ENCODE data around the gene SNX21. TPM values are rescaled to one million over a fixed set of nuclear protein-coding genes. Genes with fewer than 3 reads are reported as not detected.

Gene SNX21
- total RNA-seq, 1 donor from 2014 or later: 21.0 TPM

DNA sequence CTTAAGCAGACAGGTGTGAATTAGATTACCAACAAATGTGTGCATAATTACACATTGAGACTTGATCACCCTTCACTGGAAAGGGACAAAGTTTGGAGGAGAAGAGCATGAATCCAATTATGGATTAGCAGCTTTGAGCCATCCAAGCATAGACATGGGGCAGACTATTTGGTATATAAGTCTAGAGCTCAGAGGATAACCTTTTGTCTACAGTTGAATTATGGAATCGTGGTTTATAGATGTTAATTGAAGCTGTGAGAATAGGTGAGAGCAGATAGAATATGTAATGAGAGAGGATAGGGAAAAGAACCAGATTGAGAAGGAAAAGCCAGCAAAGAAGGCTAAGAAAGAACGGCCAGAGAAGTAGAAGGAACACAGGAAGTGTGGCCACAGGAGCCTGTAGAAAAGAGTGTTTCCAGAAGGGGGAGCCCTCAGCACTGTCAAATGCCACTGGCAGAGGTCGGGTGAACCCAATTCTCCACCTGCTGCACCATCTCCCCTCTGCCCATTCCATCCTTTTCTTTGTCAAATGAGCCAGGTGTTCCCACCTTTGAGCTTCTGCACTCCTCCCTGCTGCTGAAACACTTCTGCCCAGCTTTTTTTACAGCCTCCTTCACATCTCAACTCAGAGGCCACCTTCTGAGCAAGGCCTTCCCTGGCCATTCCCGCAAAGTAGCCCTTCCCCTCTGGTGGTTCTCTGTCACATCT lies 34.5 kb upstream of the SNX21 start:
- peaks cover 41% of the 10 kb centered on the region for H3K36me3 Mint-ChIP-seq
- H3K27ac Mint-ChIP-seq: no peak overlapping the region

DNA sequence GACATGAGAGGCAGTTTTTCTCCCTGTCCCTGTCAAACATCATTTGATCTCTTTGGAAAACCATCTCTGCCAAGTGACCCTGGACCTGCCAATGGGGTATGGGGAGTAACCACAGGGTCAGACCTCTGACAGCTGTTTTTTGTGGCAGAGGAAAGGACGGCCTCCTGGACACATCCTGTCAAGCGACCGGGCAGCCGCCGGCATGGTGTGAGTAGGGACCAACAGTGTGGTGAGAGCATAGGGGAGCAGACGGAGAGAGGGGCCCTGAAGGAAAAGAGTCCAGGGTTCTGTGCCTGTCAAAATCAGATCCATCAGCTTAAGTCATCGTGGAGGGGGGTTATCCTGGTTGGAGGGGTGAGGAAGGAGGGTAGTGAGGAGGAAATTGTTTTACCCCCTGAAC lies 31.7 kb upstream of the SNX21 start:
- no peak for DNase-seq (ENCODE audit: low spot score in 2 of 2, unreplicated experiment in 2 of 2)
- Mint-ChIP-seq H3K27me3 (ENCODE audit: low read depth) (no peaks in the 10 kb centered on the region), H3K36me3 (peaks cover 34% of the 10 kb centered on the region), H3K4me1 (no peaks in the 10 kb centered on the region), H3K4me3 (no peak overlapping the region), H3K27ac (no peak overlapping the region), H3K9me3 (no peaks in the 10 kb centered on the region)
- TF ChIP-seq, protein P1, sequence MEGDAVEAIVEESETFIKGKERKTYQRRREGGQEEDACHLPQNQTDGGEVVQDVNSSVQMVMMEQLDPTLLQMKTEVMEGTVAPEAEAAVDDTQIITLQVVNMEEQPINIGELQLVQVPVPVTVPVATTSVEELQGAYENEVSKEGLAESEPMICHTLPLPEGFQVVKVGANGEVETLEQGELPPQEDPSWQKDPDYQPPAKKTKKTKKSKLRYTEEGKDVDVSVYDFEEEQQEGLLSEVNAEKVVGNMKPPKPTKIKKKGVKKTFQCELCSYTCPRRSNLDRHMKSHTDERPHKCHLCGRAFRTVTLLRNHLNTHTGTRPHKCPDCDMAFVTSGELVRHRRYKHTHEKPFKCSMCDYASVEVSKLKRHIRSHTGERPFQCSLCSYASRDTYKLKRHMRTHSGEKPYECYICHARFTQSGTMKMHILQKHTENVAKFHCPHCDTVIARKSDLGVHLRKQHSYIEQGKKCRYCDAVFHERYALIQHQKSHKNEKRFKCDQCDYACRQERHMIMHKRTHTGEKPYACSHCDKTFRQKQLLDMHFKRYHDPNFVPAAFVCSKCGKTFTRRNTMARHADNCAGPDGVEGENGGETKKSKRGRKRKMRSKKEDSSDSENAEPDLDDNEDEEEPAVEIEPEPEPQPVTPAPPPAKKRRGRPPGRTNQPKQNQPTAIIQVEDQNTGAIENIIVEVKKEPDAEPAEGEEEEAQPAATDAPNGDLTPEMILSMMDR (IDR thresholded peaks at IDR 0.05; ENCODE audit: unreplicated experiment): no peak

More for the DNA sequence above, 34.5 kb upstream of the SNX21 start:
- Mint-ChIP-seq H3K9me3 (no peaks in the 10 kb centered on the region), H3K27me3 (ENCODE audit: low read depth) (no peaks in the 10 kb centered on the region), H3K4me1 (no peaks in the 10 kb centered on the region), H3K4me3 (no peak overlapping the region)
- TF ChIP-seq, protein P1 (IDR thresholded peaks at IDR 0.05; ENCODE audit: unreplicated experiment): no peak
- no peak for DNase-seq (ENCODE audit: low spot score in 2 of 2, unreplicated experiment in 2 of 2)

DNA sequence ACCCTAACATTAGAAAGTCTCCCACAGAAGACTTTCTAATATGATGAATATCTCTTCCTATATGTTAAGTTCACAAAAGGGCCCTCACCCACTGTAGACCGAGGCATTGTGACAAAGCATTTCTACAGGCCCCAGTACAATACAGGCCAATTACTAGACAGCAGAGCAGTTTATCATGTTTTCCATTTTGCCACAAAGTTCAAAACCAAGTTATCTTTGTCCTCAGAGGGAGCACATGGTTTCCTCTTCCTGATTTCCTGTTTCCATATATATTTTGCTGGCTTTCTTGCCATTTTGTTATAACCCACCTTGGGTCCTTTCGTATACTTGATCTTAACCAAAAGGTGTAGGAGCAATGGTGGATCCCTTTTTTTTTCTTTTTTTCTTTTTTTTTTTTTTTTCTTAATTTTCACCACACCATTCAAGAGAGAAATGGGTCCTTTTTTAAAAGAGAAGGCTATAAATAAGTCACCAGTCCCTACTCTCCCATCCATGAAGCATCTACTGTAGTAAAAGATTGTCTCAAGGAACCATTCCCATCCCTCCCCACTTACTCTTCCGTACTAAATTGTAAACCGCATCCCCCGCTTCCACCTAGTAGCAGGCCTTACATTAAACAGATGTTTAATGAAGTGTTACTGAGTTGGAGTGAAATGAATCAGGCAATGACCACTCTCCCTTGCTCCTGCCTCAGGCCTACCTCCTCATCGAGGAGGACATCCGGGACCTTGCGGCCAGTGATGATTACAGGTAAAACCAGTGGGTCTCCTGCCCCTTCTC lies 23.2 kb upstream of the SNX21 start:
- H3K4me1 Mint-ChIP-seq: peaks cover 11% of the 10 kb centered on the region
- no peak for DNase-seq (ENCODE audit: low spot score in 2 of 2, unreplicated experiment in 2 of 2)
- no peak overlapping the region for H3K4me3 Mint-ChIP-seq
- TF ChIP-seq, protein P1 (IDR thresholded peaks at IDR 0.05; ENCODE audit: unreplicated experiment): no peak
- no peaks in the 10 kb centered on the region for H3K9me3 Mint-ChIP-seq
- peaks cover 25% of the 10 kb centered on the region for H3K36me3 Mint-ChIP-seq
- no peak overlapping the region for H3K27ac Mint-ChIP-seq
- no peaks in the 10 kb centered on the region for H3K27me3 Mint-ChIP-seq (ENCODE audit: low read depth)

DNA sequence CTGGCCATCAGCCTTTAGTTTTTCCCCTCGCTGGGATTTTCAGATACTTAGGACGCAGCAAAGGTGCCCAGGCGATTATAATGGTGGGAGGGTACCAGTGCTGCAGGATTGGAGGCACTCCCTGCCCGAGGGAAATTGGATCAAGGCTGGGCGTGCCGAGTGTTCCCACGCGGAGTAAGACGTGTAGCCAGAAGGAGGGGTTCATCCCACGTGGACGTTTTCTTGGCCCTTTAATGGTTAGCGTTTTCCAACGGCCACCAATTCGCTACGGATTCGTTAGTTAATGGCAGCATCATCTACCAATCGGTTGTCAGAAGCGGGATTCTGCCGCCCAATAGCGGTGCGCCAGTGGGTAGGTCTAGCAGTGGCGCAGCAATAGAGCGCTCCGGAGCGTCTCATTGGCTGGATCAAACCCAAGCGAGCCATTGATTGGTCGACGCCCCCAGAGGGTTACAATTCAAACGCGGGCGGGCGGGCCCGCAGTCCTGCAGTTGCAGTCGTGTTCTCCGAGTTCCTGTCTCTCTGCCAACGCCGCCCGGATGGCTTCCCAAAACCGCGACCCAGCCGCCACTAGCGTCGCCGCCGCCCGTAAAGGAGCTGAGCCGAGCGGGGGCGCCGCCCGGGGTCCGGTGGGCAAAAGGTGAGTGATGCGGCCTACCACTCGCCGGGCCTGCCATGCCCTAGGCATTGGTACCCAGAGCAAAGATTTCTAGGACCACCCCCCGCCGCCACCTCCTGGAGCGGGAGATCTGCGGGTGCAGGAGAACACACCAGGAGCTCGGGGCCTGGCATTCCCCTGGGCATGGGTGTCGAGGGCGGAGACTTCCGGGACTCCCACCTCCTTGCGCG lies 21.2 kb upstream of the SNX21 start, which contains the start of gene UBE2C:
TSS of gene UBE2C (plus strand) at position 488 of the 849 bp plus-strand sequence. CDS start at position 540, 52 bp downstream.
- TF ChIP-seq, protein P1 (IDR thresholded peaks at IDR 0.05; ENCODE audit: unreplicated experiment): no peak
- Mint-ChIP-seq H3K9me3 (no peaks in the 10 kb centered on the region), H3K27me3 (ENCODE audit: low read depth) (no peaks in the 10 kb centered on the region), H3K4me3 (peak within 1 kb of the TSS; percentile 78), H3K27ac (peak within 1 kb of the TSS; percentile 96), H3K36me3 (peaks cover 25% of the 10 kb centered on the region), H3K4me1 (peaks cover 15% of the 10 kb centered on the region)
- peak; percentile 93 to 95 for DNase-seq (ENCODE audit: low spot score in 2 of 2, unreplicated experiment in 2 of 2)

DNA sequence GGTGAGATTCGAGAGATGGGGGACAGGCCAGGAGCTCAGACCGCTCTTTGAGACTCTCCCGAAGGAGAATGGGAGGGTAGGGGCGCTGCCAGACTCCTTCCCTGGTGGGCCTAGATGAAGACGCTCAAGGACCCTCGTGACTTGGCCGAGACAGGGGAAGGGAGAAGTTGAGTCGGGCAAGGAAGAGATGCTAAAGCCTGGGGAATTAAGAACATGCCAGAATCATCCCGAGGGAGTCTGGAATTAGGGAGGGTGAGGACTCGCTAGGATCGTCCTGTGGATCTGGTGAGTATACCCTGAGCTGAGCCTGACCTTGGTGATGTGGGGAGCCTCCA lies 20.6 kb upstream of the SNX21 start:
- Mint-ChIP-seq H3K36me3 (peaks cover 23% of the 10 kb centered on the region), H3K4me3 (peak overlapping the region; percentile 78), H3K9me3 (no peaks in the 10 kb centered on the region), H3K27ac (peak overlapping the region; percentile 6), H3K27me3 (ENCODE audit: low read depth) (no peaks in the 10 kb centered on the region), H3K4me1 (peaks cover 19% of the 10 kb centered on the region)
- DNase-seq (ENCODE audit: low spot score in 2 of 2, unreplicated experiment in 2 of 2): no peak
- TF ChIP-seq, protein P1 (IDR thresholded peaks at IDR 0.05; ENCODE audit: unreplicated experiment): no peak
